ENCODE data around the gene TCERG1L.
"Not testable (repeated sequence)": the region's sequence is repeated elsewhere in the genome, so short reads cannot be mapped to it uniquely, and the experiment has no call there.

Gene TCERG1L

GRCh38 chr10:131332821-131333220 is 21.3 kb upstream of the TCERG1L start:
- no peak for DNase-seq (ENCODE audit: low read depth in 1 of 2, low spot score in 1 of 2)
- no peak for TF ChIP-seq SPI1 (IDR thresholded peaks at IDR 0.05; ENCODE audit: borderline replicate concordance, low read depth)
- Histone ChIP-seq H3K27ac (replicated peaks) (no peak overlapping the region), H3K4me3 (replicated peaks; ENCODE audit: insufficient read depth, low read length) (no peak overlapping the region), H3K27me3 (ENCODE audit: insufficient read depth, poor library complexity, severe bottlenecking) (no peaks in the 10 kb centered on the region)

GRCh38 chr10:131323880-131324279 is 12.4 kb upstream of the TCERG1L start:
- no peak overlapping the region for H3K27ac ChIP-seq (replicated peaks)
- H3K27me3 ChIP-seq (ENCODE audit: insufficient read depth, poor library complexity, severe bottlenecking) = no peaks in the 10 kb centered on the region
- DNase-seq (ENCODE audit: low read depth in 1 of 2, low spot score in 1 of 2) = no peak
- no peak for TF ChIP-seq REST (IDR thresholded peaks at IDR 0.05; ENCODE audit: insufficient replicate concordance, low read depth)
- TF ChIP-seq POLR2AphosphoS5 (IDR thresholded peaks at IDR 0.05; ENCODE audit: low read depth) = no peak
- no peak for TF ChIP-seq SPI1 (IDR thresholded peaks at IDR 0.05; ENCODE audit: borderline replicate concordance, low read depth)
- TF ChIP-seq GABPA (IDR thresholded peaks at IDR 0.05; ENCODE audit: low read depth) = no peak
- no peak for TF ChIP-seq CTCF (IDR thresholded peaks at IDR 0.05; ENCODE audit: insufficient read depth, low read length)
- H3K4me3 ChIP-seq (replicated peaks; ENCODE audit: insufficient read depth, low read length) = no peak overlapping the region

GRCh38 chr10:131323025-131323424 is 11.5 kb upstream of the TCERG1L start:
- TF ChIP-seq CTCF (IDR thresholded peaks at IDR 0.05; ENCODE audit: insufficient read depth, low read length) = no peak
- TF ChIP-seq GABPA (IDR thresholded peaks at IDR 0.05; ENCODE audit: low read depth) = no peak
- no peak for TF ChIP-seq REST (IDR thresholded peaks at IDR 0.05; ENCODE audit: insufficient replicate concordance, low read depth)
- no peak for TF ChIP-seq POLR2AphosphoS5 (IDR thresholded peaks at IDR 0.05; ENCODE audit: low read depth)
- no peak for TF ChIP-seq SPI1 (IDR thresholded peaks at IDR 0.05; ENCODE audit: borderline replicate concordance, low read depth)
- no peak overlapping the region for H3K27ac ChIP-seq (replicated peaks)
- H3K4me3 ChIP-seq (replicated peaks; ENCODE audit: insufficient read depth, low read length) = no peak overlapping the region
- no peak for DNase-seq (ENCODE audit: low read depth in 1 of 2, low spot score in 1 of 2)
- H3K27me3 ChIP-seq (ENCODE audit: insufficient read depth, poor library complexity, severe bottlenecking) = no peaks in the 10 kb centered on the region

GRCh38 chr10:131322575-131322974 is 11.1 kb upstream of the TCERG1L start:
- not testable (repeated sequence) for DNase-seq (ENCODE audit: low read depth in 1 of 2, low spot score in 1 of 2); H3K27ac ChIP-seq (replicated peaks); H3K4me3 ChIP-seq (replicated peaks; ENCODE audit: insufficient read depth, low read length); H3K27me3 ChIP-seq (ENCODE audit: insufficient read depth, poor library complexity, severe bottlenecking)

GRCh38 chr10:131320860-131321604 is 9.5 kb upstream of the TCERG1L start:
- no peaks in the 10 kb centered on the region for H3K27me3 ChIP-seq (ENCODE audit: insufficient read depth, poor library complexity, severe bottlenecking)
- DNase-seq (ENCODE audit: low read depth in 1 of 2, low spot score in 1 of 2) = no peak
- H3K27ac ChIP-seq (replicated peaks) = no peak overlapping the region
- no peak for TF ChIP-seq SPI1 (IDR thresholded peaks at IDR 0.05; ENCODE audit: borderline replicate concordance, low read depth)
- no peak for TF ChIP-seq CTCF (IDR thresholded peaks at IDR 0.05; ENCODE audit: insufficient read depth, low read length)
- no peak for TF ChIP-seq REST (IDR thresholded peaks at IDR 0.05; ENCODE audit: insufficient replicate concordance, low read depth)
- no peak for TF ChIP-seq POLR2AphosphoS5 (IDR thresholded peaks at IDR 0.05; ENCODE audit: low read depth)
- no peak for TF ChIP-seq GABPA (IDR thresholded peaks at IDR 0.05; ENCODE audit: low read depth)
- no peak overlapping the region for H3K4me3 ChIP-seq (replicated peaks; ENCODE audit: insufficient read depth, low read length)
